ENCODE data around the gene TMCO4. TPM values are rescaled to one million over a fixed set of nuclear protein-coding genes. Genes with fewer than 3 reads are reported as not detected.

The TMCO4 gene
- total RNA-seq, 1 donor from 2014 or later: 1.8 TPM

DNA sequence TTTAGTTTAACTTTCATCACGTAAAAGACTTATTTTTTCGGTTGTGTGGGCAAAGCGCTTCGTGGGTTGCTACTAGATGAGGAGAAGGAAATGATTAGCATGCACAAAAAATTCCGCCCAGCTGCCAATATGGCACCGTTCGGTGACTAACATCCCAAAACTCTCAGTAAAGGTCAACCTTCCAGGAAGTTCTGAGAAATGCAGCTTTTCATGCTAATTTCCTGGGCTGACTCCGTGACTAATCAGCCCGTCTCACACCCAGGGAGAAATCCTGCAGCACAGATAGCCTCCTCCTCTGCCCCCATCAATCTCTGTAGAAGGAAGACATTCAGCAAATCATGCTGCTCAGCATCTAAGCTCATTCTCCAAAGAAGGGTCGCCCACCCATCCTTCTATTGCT, 34.1 kb downstream of the TMCO4 start:
- Histone ChIP-seq H3K4me1 (ENCODE audit: insufficient read depth, low read length) (peaks cover 44% of the 10 kb centered on the region), H3K27ac (ENCODE audit: low read depth, low read length) (peak overlapping the region; percentile 87), H4K20me1 (ENCODE audit: insufficient read depth, low read length) (no peaks in the 10 kb centered on the region), H3K79me2 (ENCODE audit: insufficient read depth, low read length) (no peaks in the 10 kb centered on the region), H3K4me2 (ENCODE audit: low read length) (peak overlapping the region; percentile 80), H3K36me3 (ENCODE audit: insufficient read depth, low read length) (no peaks in the 10 kb centered on the region), H3K9me3 (ENCODE audit: insufficient read depth, low read depth, low read length) (no peaks in the 10 kb centered on the region), H3K27me3 (ENCODE audit: insufficient read depth, low read length) (no peaks in the 10 kb centered on the region), H3K4me3 (ENCODE audit: insufficient read depth, low read depth, low read length) (peak overlapping the region; percentile 25), H2AFZ (ENCODE audit: low read depth, low read length) (no peak overlapping the region), H3K9ac (ENCODE audit: low read length) (peak overlapping the region; percentile 63)
- Mint-ChIP-seq H3K27ac (ENCODE audit: unreplicated experiment) (peak overlapping the region; percentile 1), H3K9me3 (ENCODE audit: unreplicated experiment) (no peaks in the 10 kb centered on the region), H3K4me1 (ENCODE audit: low read depth, unreplicated experiment) (peaks cover 30% of the 10 kb centered on the region), H3K36me3 (ENCODE audit: low read depth, unreplicated experiment) (peaks cover 4% of the 10 kb centered on the region), H3K27me3 (ENCODE audit: low read depth, unreplicated experiment) (peaks cover 11% of the 10 kb centered on the region), H3K4me3 (ENCODE audit: unreplicated experiment) (no peak overlapping the region)
- DNase-seq (ENCODE audit: low read depth): peak; percentile 94
- FAIRE-seq: peak; percentile 100
- TF ChIP-seq, protein P1, sequence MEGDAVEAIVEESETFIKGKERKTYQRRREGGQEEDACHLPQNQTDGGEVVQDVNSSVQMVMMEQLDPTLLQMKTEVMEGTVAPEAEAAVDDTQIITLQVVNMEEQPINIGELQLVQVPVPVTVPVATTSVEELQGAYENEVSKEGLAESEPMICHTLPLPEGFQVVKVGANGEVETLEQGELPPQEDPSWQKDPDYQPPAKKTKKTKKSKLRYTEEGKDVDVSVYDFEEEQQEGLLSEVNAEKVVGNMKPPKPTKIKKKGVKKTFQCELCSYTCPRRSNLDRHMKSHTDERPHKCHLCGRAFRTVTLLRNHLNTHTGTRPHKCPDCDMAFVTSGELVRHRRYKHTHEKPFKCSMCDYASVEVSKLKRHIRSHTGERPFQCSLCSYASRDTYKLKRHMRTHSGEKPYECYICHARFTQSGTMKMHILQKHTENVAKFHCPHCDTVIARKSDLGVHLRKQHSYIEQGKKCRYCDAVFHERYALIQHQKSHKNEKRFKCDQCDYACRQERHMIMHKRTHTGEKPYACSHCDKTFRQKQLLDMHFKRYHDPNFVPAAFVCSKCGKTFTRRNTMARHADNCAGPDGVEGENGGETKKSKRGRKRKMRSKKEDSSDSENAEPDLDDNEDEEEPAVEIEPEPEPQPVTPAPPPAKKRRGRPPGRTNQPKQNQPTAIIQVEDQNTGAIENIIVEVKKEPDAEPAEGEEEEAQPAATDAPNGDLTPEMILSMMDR (IDR thresholded peaks at IDR 0.05; ENCODE audit: insufficient read depth, low read depth, low read length): no peak
- no peak for TF ChIP-seq EZH2 (IDR thresholded peaks at IDR 0.05; ENCODE audit: insufficient read depth, low read length)

- no peaks in the 10 kb centered on the region for H4K20me1 ChIP-seq (ENCODE audit: insufficient read depth, low read length)
- peak overlapping the region; percentile 80 for H3K4me2 ChIP-seq (ENCODE audit: low read length)
- no peak overlapping the region for H3K4me3 ChIP-seq (ENCODE audit: insufficient read depth, low read depth, low read length)
- FAIRE-seq: no peak
- peak; percentile 80 for DNase-seq (ENCODE audit: low read depth)
- H3K9ac ChIP-seq (ENCODE audit: low read length): peak overlapping the region; percentile 63
- no peaks in the 10 kb centered on the region for H3K79me2 ChIP-seq (ENCODE audit: insufficient read depth, low read length)
- Mint-ChIP-seq H3K4me3 (ENCODE audit: unreplicated experiment) (no peak overlapping the region), H3K27ac (ENCODE audit: unreplicated experiment) (no peak overlapping the region), H3K4me1 (ENCODE audit: low read depth, unreplicated experiment) (peaks cover 30% of the 10 kb centered on the region), H3K36me3 (ENCODE audit: low read depth, unreplicated experiment) (peaks cover 4% of the 10 kb centered on the region), H3K9me3 (ENCODE audit: unreplicated experiment) (no peaks in the 10 kb centered on the region), H3K27me3 (ENCODE audit: low read depth, unreplicated experiment) (peaks cover 11% of the 10 kb centered on the region)
- no peaks in the 10 kb centered on the region for H3K9me3 ChIP-seq (ENCODE audit: insufficient read depth, low read depth, low read length)
- H3K27ac ChIP-seq (ENCODE audit: low read depth, low read length): peak overlapping the region; percentile 87
- no peaks in the 10 kb centered on the region for H3K36me3 ChIP-seq (ENCODE audit: insufficient read depth, low read length)
- no peak overlapping the region for H2AFZ ChIP-seq (ENCODE audit: low read depth, low read length)
- H3K4me1 ChIP-seq (ENCODE audit: insufficient read depth, low read length): peaks cover 45% of the 10 kb centered on the region
- no peaks in the 10 kb centered on the region for H3K27me3 ChIP-seq (ENCODE audit: insufficient read depth, low read length)
- no peak for TF ChIP-seq EZH2 (IDR thresholded peaks at IDR 0.05; ENCODE audit: insufficient read depth, low read length)
- TF ChIP-seq, protein P1 (IDR thresholded peaks at IDR 0.05; ENCODE audit: insufficient read depth, low read depth, low read length): no peak
These were observed 34.9 kb downstream of the TMCO4 start for GRCh38 chr1:19764848-19765247.

GRCh38 chr1:19762175-19762779, 37.4 kb downstream of the TMCO4 start:
- no peak overlapping the region for H2AFZ ChIP-seq (ENCODE audit: low read depth, low read length)
- no peaks in the 10 kb centered on the region for H3K27me3 ChIP-seq (ENCODE audit: insufficient read depth, low read length)
- H3K9ac ChIP-seq (ENCODE audit: low read length): no peak overlapping the region
- Mint-ChIP-seq H3K4me3 (ENCODE audit: unreplicated experiment) (no peak overlapping the region), H3K27me3 (ENCODE audit: low read depth, unreplicated experiment) (peaks cover 9% of the 10 kb centered on the region), H3K27ac (ENCODE audit: unreplicated experiment) (no peak overlapping the region), H3K36me3 (ENCODE audit: low read depth, unreplicated experiment) (no peaks in the 10 kb centered on the region), H3K4me1 (ENCODE audit: low read depth, unreplicated experiment) (peaks cover 29% of the 10 kb centered on the region), H3K9me3 (ENCODE audit: unreplicated experiment) (no peaks in the 10 kb centered on the region)
- H3K36me3 ChIP-seq (ENCODE audit: insufficient read depth, low read length): no peaks in the 10 kb centered on the region
- H3K79me2 ChIP-seq (ENCODE audit: insufficient read depth, low read length): no peaks in the 10 kb centered on the region
- no peaks in the 10 kb centered on the region for H3K9me3 ChIP-seq (ENCODE audit: insufficient read depth, low read depth, low read length)
- H3K4me1 ChIP-seq (ENCODE audit: insufficient read depth, low read length): peaks cover 49% of the 10 kb centered on the region
- no peak for FAIRE-seq
- H3K4me3 ChIP-seq (ENCODE audit: insufficient read depth, low read depth, low read length): no peak overlapping the region
- no peak overlapping the region for H3K27ac ChIP-seq (ENCODE audit: low read depth, low read length)
- H3K4me2 ChIP-seq (ENCODE audit: low read length): no peak overlapping the region
- DNase-seq (ENCODE audit: low read depth): no peak
- TF ChIP-seq, protein P1 (IDR thresholded peaks at IDR 0.05; ENCODE audit: insufficient read depth, low read depth, low read length): peak; percentile 67
- TF ChIP-seq EZH2 (IDR thresholded peaks at IDR 0.05; ENCODE audit: insufficient read depth, low read length): no peak
- no peaks in the 10 kb centered on the region for H4K20me1 ChIP-seq (ENCODE audit: insufficient read depth, low read length)
